ENCODE measurements around the gene LSM14B.

DNA sequence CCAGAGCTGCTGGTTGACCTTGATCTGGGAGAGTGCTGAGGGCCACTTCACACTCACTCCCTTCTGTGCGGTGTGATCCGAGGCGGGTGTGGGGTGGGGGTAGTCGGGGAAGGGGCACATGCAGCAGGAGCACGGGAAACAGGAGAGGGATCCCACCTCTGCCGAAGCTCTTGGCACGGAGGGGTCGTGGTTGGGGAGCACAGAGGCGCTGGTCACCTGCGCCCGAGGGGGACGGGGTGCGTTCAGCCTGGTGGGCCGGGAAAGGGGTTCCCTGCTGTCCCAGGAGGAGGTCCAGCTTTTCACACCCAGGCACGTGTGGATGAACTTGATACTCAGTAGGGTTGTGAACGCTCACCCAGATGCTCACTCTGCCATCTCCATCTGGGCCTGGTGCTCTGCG is 38.6 kb downstream of the LSM14B start:
- TF ChIP-seq, protein P1, sequence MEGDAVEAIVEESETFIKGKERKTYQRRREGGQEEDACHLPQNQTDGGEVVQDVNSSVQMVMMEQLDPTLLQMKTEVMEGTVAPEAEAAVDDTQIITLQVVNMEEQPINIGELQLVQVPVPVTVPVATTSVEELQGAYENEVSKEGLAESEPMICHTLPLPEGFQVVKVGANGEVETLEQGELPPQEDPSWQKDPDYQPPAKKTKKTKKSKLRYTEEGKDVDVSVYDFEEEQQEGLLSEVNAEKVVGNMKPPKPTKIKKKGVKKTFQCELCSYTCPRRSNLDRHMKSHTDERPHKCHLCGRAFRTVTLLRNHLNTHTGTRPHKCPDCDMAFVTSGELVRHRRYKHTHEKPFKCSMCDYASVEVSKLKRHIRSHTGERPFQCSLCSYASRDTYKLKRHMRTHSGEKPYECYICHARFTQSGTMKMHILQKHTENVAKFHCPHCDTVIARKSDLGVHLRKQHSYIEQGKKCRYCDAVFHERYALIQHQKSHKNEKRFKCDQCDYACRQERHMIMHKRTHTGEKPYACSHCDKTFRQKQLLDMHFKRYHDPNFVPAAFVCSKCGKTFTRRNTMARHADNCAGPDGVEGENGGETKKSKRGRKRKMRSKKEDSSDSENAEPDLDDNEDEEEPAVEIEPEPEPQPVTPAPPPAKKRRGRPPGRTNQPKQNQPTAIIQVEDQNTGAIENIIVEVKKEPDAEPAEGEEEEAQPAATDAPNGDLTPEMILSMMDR (IDR thresholded peaks at IDR 0.05) = no peak
- TF ChIP-seq POLR2A (IDR thresholded peaks at IDR 0.05) (no peak), EP300 (IDR thresholded peaks at IDR 0.05) (no peak)
